ENCODE data around the gene NF2. TPM values are rescaled to one million over a fixed set of nuclear protein-coding genes. Genes with fewer than 3 reads are reported as not detected.
A peak's percentile ranks its signal among the peaks of the same experiment; 100 is the strongest.

NF2 gene
- total and polyA plus RNA-seq, 2 experiments from 2014 or later: 14.4 to 54.5 TPM

- H3K36me3 Mint-ChIP-seq (ENCODE audit: low read depth): peaks cover 52% of the 10 kb centered on the region
- Histone ChIP-seq H3K4me2 (no peak overlapping the region), H3K27me3 (ENCODE audit: insufficient read depth) (no peaks in the 10 kb centered on the region), H2AFZ (no peak overlapping the region), H4K20me1 (replicated peaks; ENCODE audit: insufficient read depth) (0 out of 2 replicates have a peak, but pooled peaks cover 6% of the 10 kb centered on the region), H3F3A (replicated peaks; ENCODE audit: low read depth) (no peaks in the 10 kb centered on the region), H3K27ac (ENCODE audit: low read depth) (peak overlapping the region; percentile 23), H3K9me2 (ENCODE audit: insufficient read depth) (no peaks in the 10 kb centered on the region), H3K79me2 (replicated peaks; ENCODE audit: insufficient read depth) (peaks cover 6% of the 10 kb centered on the region; the same call in 1 of the 2 replicates), H3K4me1 (ENCODE audit: insufficient read depth) (peaks cover 4% of the 10 kb centered on the region; the same call in 1 of the 2 replicates), H3K36me3 (ENCODE audit: insufficient read depth) (no peaks in the 10 kb centered on the region), H3K4me3 (no peak overlapping the region)
- no peak for TF ChIP-seq STAT1 (IDR thresholded peaks at IDR 0.05; ENCODE audit: unreplicated experiment)
- TF ChIP-seq, protein P1, sequence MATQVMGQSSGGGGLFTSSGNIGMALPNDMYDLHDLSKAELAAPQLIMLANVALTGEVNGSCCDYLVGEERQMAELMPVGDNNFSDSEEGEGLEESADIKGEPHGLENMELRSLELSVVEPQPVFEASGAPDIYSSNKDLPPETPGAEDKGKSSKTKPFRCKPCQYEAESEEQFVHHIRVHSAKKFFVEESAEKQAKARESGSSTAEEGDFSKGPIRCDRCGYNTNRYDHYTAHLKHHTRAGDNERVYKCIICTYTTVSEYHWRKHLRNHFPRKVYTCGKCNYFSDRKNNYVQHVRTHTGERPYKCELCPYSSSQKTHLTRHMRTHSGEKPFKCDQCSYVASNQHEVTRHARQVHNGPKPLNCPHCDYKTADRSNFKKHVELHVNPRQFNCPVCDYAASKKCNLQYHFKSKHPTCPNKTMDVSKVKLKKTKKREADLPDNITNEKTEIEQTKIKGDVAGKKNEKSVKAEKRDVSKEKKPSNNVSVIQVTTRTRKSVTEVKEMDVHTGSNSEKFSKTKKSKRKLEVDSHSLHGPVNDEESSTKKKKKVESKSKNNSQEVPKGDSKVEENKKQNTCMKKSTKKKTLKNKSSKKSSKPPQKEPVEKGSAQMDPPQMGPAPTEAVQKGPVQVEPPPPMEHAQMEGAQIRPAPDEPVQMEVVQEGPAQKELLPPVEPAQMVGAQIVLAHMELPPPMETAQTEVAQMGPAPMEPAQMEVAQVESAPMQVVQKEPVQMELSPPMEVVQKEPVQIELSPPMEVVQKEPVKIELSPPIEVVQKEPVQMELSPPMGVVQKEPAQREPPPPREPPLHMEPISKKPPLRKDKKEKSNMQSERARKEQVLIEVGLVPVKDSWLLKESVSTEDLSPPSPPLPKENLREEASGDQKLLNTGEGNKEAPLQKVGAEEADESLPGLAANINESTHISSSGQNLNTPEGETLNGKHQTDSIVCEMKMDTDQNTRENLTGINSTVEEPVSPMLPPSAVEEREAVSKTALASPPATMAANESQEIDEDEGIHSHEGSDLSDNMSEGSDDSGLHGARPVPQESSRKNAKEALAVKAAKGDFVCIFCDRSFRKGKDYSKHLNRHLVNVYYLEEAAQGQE (IDR thresholded peaks at IDR 0.05; ENCODE audit: unreplicated experiment): no peak
- TF ChIP-seq EZH2 (IDR thresholded peaks at IDR 0.05; ENCODE audit: low read depth, unreplicated experiment): no peak
- no peak for TF ChIP-seq JUNB (IDR thresholded peaks at IDR 0.05; ENCODE audit: unreplicated experiment)
- TF ChIP-seq, protein P2, sequence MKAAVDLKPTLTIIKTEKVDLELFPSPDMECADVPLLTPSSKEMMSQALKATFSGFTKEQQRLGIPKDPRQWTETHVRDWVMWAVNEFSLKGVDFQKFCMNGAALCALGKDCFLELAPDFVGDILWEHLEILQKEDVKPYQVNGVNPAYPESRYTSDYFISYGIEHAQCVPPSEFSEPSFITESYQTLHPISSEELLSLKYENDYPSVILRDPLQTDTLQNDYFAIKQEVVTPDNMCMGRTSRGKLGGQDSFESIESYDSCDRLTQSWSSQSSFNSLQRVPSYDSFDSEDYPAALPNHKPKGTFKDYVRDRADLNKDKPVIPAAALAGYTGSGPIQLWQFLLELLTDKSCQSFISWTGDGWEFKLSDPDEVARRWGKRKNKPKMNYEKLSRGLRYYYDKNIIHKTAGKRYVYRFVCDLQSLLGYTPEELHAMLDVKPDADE (IDR thresholded peaks at IDR 0.05): no peak
- no peak for TF ChIP-seq CTCF (conservative IDR thresholded peaks at IDR 0.05; ENCODE audit: low read depth in 2 of 2)
- H3K27me3 Mint-ChIP-seq (ENCODE audit: insufficient read depth, low read depth, poor library complexity): peaks cover 3% of the 10 kb centered on the region
- H3K9me3 Mint-ChIP-seq: peaks cover 20% of the 10 kb centered on the region
- peaks cover 5% of the 10 kb centered on the region; the same call in 2 of the 3 replicates for H3K4me1 Mint-ChIP-seq
- no peak overlapping the region for H3K27ac Mint-ChIP-seq
- ATAC-seq: no peak
- no peak for DNase-seq (ENCODE audit: low spot score)
- H3K4me3 Mint-ChIP-seq: no peak overlapping the region
Observed at GRCh38 chr22:29641042-29641699, 37.7 kb downstream of the NF2 start.
